ENCODE data around the gene TIMP3. TPM values are rescaled to one million over a fixed set of nuclear protein-coding genes. Genes with fewer than 3 reads are reported as not detected.

TIMP3 gene
- total RNA-seq, 1 experiment from 2014 or later: 0.87 TPM

GRCh38 chr22:32775957-32776356 is 25.5 kb upstream of the TIMP3 start:
- H3K18ac ChIP-seq (ENCODE audit: insufficient read length, low read depth, low read length): no peak overlapping the region
- no peak overlapping the region for H3T11ph ChIP-seq (ENCODE audit: low read length)

More at GRCh38 chr22:32775957-32776356, 25.5 kb upstream of the TIMP3 start:
- Histone ChIP-seq H2BK5ac (ENCODE audit: insufficient read length, low read length) (no peak overlapping the region), H2BK15ac (ENCODE audit: low read depth, low read length) (no peak overlapping the region), H3K9ac (ENCODE audit: extremely low read depth, insufficient read length, low read length) (no peak overlapping the region), H4K20me1 (ENCODE audit: control insufficient read depth, insufficient read depth, insufficient read length) (no peaks in the 10 kb centered on the region), H3K14ac (ENCODE audit: insufficient read depth, low read length) (no peak overlapping the region), H2AK5ac (ENCODE audit: insufficient read length, low read length) (no peak overlapping the region), H3K79me1 (ENCODE audit: insufficient read depth, low read depth, low read length, poor library complexity, severe bottlenecking) (no peaks in the 10 kb centered on the region), H2BK120ac (ENCODE audit: low read depth, low read length, poor library complexity, severe bottlenecking) (no peak overlapping the region), H3K4ac (ENCODE audit: low read depth, low read length) (no peak overlapping the region), H4K91ac (ENCODE audit: insufficient read length, low read depth, low read length) (no peak overlapping the region), H3K27me3 (ENCODE audit: insufficient read depth, low read length) (no peaks in the 10 kb centered on the region), H4K5ac (ENCODE audit: insufficient read length, low read depth, low read length) (no peak overlapping the region), H3K56ac (ENCODE audit: insufficient read length, low read depth, low read length) (no peak overlapping the region), H4K8ac (replicated peaks; ENCODE audit: insufficient read length, low read depth, low read length) (no peak overlapping the region), H2BK12ac (ENCODE audit: insufficient read length, low read depth, low read length) (no peak overlapping the region), H2BK20ac (ENCODE audit: low read depth, low read length, poor library complexity, severe bottlenecking) (no peak overlapping the region), H2AFZ (ENCODE audit: low read length) (no peak overlapping the region), H3K4me1 (ENCODE audit: insufficient read depth, low read length) (no peaks in the 10 kb centered on the region; the same call in 1 of the 2 replicates), H3K9me3 (ENCODE audit: control insufficient read depth, low read depth, low read length) (no peaks in the 10 kb centered on the region), H3K23ac (ENCODE audit: insufficient read length, low read depth, low read length) (no peak overlapping the region), H3K27ac (ENCODE audit: insufficient read length, low read depth, low read length) (no peak overlapping the region), H3K4me2 (ENCODE audit: insufficient read depth, insufficient read length, low read length) (no peak overlapping the region), H3K23me2 (ENCODE audit: insufficient read length, low read depth, low read length, poor library complexity, severe bottlenecking) (no peaks in the 10 kb centered on the region), H3K79me2 (ENCODE audit: insufficient read depth, low read length) (no peaks in the 10 kb centered on the region)
- peak; percentile 64 for TF ChIP-seq CTCF (conservative IDR thresholded peaks at IDR 0.05)
- WGBS (ENCODE audit: extremely low coverage, insufficient read length, low lambda C conversion rate): no CpG with 5 or more reads among the region's 6 CpGs
- peaks cover 12 to 14% of the 10 kb centered on the region in 2 experiments for H3K4me1 Mint-ChIP-seq
- peaks cover 7% of the 10 kb centered on the region; the same call in 1 of the 2 replicates for H3K27me3 Mint-ChIP-seq (ENCODE audit: low read depth)
- no peak for DNase-seq
- H3K4me3 Mint-ChIP-seq: no peak overlapping the region
- H3K36me3 Mint-ChIP-seq (ENCODE audit: insufficient read depth in 1 of 3, low read depth in 3 of 3): no peaks in the 10 kb centered on the region; a peak in 1 of 7 replicates
- H3K9me3 Mint-ChIP-seq: no peaks in the 10 kb centered on the region
- H3K27ac Mint-ChIP-seq: no peak overlapping the region
